Adrenal gland (tissue), 12 donors: ENCODE data around the gene TNKS1BP1. TPM values are rescaled to one million over a fixed set of nuclear protein-coding genes. Genes with fewer than 3 reads are reported as not detected.

Source experiments
- DNase-seq, 7 donors: peaks; one replicate each; pipeline ENCODE4 v3.0.0-alpha.2; 2019 to 2020
- H3K27ac ChIP-seq, 5 donors: fragments of 200-600 bp; sonication (generic) in 4 of 5; 1 replicate in 3 of 5; 2 replicates in 2 of 5; pipeline versions ENCODE4 v1.5.1 to v1.8.0; 2016 to 2020; ENCODE audit warnings: mild to moderate bottlenecking in 1 of 5
- H3K27me3 ChIP-seq: fragments of 200-600 bp; 2 replicates; pipeline ENCODE4 v1.8.0; 2021
- H3K36me3 ChIP-seq, 2 donors: fragments of 200-600 bp; replicated peaks in 1 of 2; 1 replicate in 1 of 2; 2 replicates in 1 of 2; pipeline versions ENCODE4 v1.5.1 to v1.8.0; 2018 to 2022
- H3K4me1 ChIP-seq, 2 donors: fragments of 200-600 bp; replicated peaks in 1 of 2; 1 replicate in 1 of 2; 2 replicates in 1 of 2; pipeline versions ENCODE4 v1.5.1 to v1.8.0; 2018 to 2021
- H3K4me3 ChIP-seq, 4 donors: fragments of 200-600 bp; sonication (generic) in 3 of 4; one replicate each; pipeline ENCODE4 v1.5.1; 2016 to 2018
- H3K9me3 ChIP-seq, 3 donors: fragments of 200-600 bp; sonication (generic) in 1 of 3; replicated peaks in 1 of 3; 1 replicate in 2 of 3; 2 replicates in 1 of 3; pipeline versions ENCODE4 v1.5.1 to v1.8.0; 2016 to 2021
- CTCF ChIP-seq, 6 experiments: fragments of 450-650 bp in 4 of 6; fragments of 200-600 bp in 2 of 6; sonication (generic) in 1 of 6; IDR thresholded peaks; 1 replicate in 5 of 6; 2 replicates in 1 of 6; pipeline versions ENCODE4 v1.5.1 to v1.8.0; 2016 to 2021; ENCODE audit warnings: antibody characterized with exemption in 6 of 6, mild to moderate bottlenecking in 2 of 6, moderate library complexity in 1 of 6
- POLR2A ChIP-seq, 2 donors: fragments of 450-650 bp; IDR thresholded peaks; one replicate each; pipeline ENCODE4 v1.6.1; 2017; ENCODE audit warnings: antibody characterized with exemption in 2 of 2, mild to moderate bottlenecking in 2 of 2, moderate library complexity in 1 of 2
- WGBS, 4 donors: extraction: QIAGEN DNeasy Blood & Tissue Kit in 2 of 4; methylation state at CpG; one replicate each; pipeline versions ENCODE4 v1.1.5 to v1.1.7; 2013 to 2017; 5-methylcytosine and 5-hydroxymethylcytosine counted together
- intact Hi-C, 2 donors: fragments of 100-400 bp; cut with DNase I; formaldehyde crosslinking; loops; one replicate each; pipeline versions ENCODE4 v1.14.1 to v1.15.0; 2022 to 2023
- polyA plus RNA-seq, 3 donors: library from polyadenylated mRNA; stranded (reverse); fragments of 200-250 nt in 2 of 3; fragments of 350-450 nt in 1 of 3; fragmentation: Illumina TruSeq in 1 of 3; extraction: RNeasy Lipid Tissue Mini Kit (QIAGEN cat#74804) in 1 of 3; gene quantifications; one replicate each; pipeline ENCODE4 v1.2.3, GENCODE V29; 2013 to 2014
- total RNA-seq, 9 donors: library from RNA; depleted of rRNA in 4 of 9; stranded (reverse); fragments of >200 nt in 4 of 9; fragments of 120-200 nt in 1 of 9; fragmentation: NEBNext Ultra II Directional in 1 of 9; extraction: Animal tissue kit (Norgen Biotek cat#: 25700) in 1 of 9; gene quantifications; one replicate each; pipeline versions ENCODE4 v1.1.0 to v1.2.4, GENCODE V29; 2013 to 2023
- donor health status: healthy with polysubstance abuse.
- donor health status: Bipolar disorder and iron deficiency.
- donor health status: DM: yes; HTN: yes; CAD: no.
- donor health status: DM: no; HTN: no; CAD: no.
- donor health status: DM: no; HTN: no; CAD: no.
- donor health status: DM: yes; HTN: yes; CAD: no.

The TNKS1BP1 gene
- total and polyA plus RNA-seq, 12 donors: 24.5 to 338 (median 140) TPM

GRCh38 chr11:57255618-57256017 lies 69.1 kb downstream of the TNKS1BP1 start:
- Histone ChIP-seq H3K4me1 (no peaks in the 10 kb centered on the region), H3K4me3 (no peak overlapping the region), H3K9me3 (peaks cover 0 to 4% (median 0%) of the 10 kb centered on the region in 3 donors), H3K27me3 (no peaks in the 10 kb centered on the region), H3K36me3 (no peaks in the 10 kb centered on the region), H3K27ac (no peak overlapping the region)
- 26 to 53% (median 37%) methylated on average over 1 of the region's 1 CpG for WGBS, 4 donors
- DNase-seq: no peak
- TF ChIP-seq CTCF (IDR thresholded peaks at IDR 0.05) (no peak), POLR2A (IDR thresholded peaks at IDR 0.05) (no peak)
- intact Hi-C loops: no loop called here

GRCh38 chr11:57254631-57255030 lies 70.1 kb downstream of the TNKS1BP1 start:
- Histone ChIP-seq H3K36me3 (no peaks in the 10 kb centered on the region), H3K27me3 (no peaks in the 10 kb centered on the region), H3K4me1 (no peaks in the 10 kb centered on the region), H3K4me3 (no peak overlapping the region), H3K27ac (no peak overlapping the region), H3K9me3 (peaks cover 0 to 4% (median 0%) of the 10 kb centered on the region in 3 donors)
- intact Hi-C loops: loop anchor here in 1 of 2 donors (5.0 kb wide), 1 partner anchor 137 kb away; no protein-coding TSS in a partner anchor
- TF ChIP-seq POLR2A (IDR thresholded peaks at IDR 0.05) (no peak), CTCF (IDR thresholded peaks at IDR 0.05) (no peak)
- no peak for DNase-seq

GRCh38 chr11:57251491-57252104 lies 73.2 kb downstream of the TNKS1BP1 start:
- no peak overlapping the region for H3K4me3 ChIP-seq
- no peaks in the 10 kb centered on the region for H3K36me3 ChIP-seq
- intact Hi-C loops: loop anchor here in 1 of 2 donors (2.0 to 5.0 kb wide), 2 partner anchors 134 to 409 kb away; no protein-coding TSS in a partner anchor
- WGBS, 4 donors: 27 to 36% (median 31%) methylated on average over 5 of the region's 5 CpGs
- H3K27me3 ChIP-seq: no peaks in the 10 kb centered on the region
- DNase-seq: peak in 4 of 7 donors; percentile 39 to 49 (median 45)
- TF ChIP-seq POLR2A (IDR thresholded peaks at IDR 0.05): no peak
- no peak for TF ChIP-seq CTCF (IDR thresholded peaks at IDR 0.05)
- H3K9me3 ChIP-seq: no peaks in the 10 kb centered on the region
- no peak overlapping the region for H3K27ac ChIP-seq
- peaks cover 0 to 6% of the 10 kb centered on the region in 2 donors for H3K4me1 ChIP-seq

GRCh38 chr11:57251037-57251436 lies 73.7 kb downstream of the TNKS1BP1 start:
- Histone ChIP-seq H3K27ac (no peak overlapping the region), H3K9me3 (no peaks in the 10 kb centered on the region), H3K4me3 (no peak overlapping the region), H3K36me3 (no peaks in the 10 kb centered on the region), H3K27me3 (no peaks in the 10 kb centered on the region), H3K4me1 (peaks cover 0 to 6% of the 10 kb centered on the region in 2 donors)
- WGBS, 4 donors: 79 to 87% (median 86%) methylated on average over 2 of the region's 2 CpGs
- no peak for DNase-seq
- TF ChIP-seq CTCF (IDR thresholded peaks at IDR 0.05) (no peak), POLR2A (IDR thresholded peaks at IDR 0.05) (no peak)
- intact Hi-C loops: loop anchor here in 1 of 2 donors (2.0 to 5.0 kb wide), 2 partner anchors 134 to 408 kb away; no protein-coding TSS in a partner anchor

Other genes starting within 250 kb of the TNKS1BP1 start
- gene LRRC55, start 143.0 kb downstream of the TNKS1BP1 start, total RNA-seq: 1 to 10 TPM in 1 of 9 donors, under 1 TPM in 7, not detected in 1; 0.25 to 1.1 (median 0.57) TPM
- under 1 TPM; 0.08 to 0.59 (median 0.17) TPM for gene LRRC55, start 143.0 kb downstream of the TNKS1BP1 start, polyA plus RNA-seq
- 10 to 100 TPM in 3 of 9 donors, 1 to 10 TPM in 6; 3.4 to 30.1 (median 6.9) TPM for gene APLNR, start 87.7 kb downstream of the TNKS1BP1 start, total RNA-seq
- 1 to 10 TPM; 1.1 to 2.5 (median 2.1) TPM for gene APLNR, start 87.7 kb downstream of the TNKS1BP1 start, polyA plus RNA-seq
- 10 to 100 TPM; 37.4 to 68.3 (median 59.0) TPM for gene SSRP1, start 10.9 kb upstream of the TNKS1BP1 start, total RNA-seq
- 100 to 1,000 TPM in 1 of 3 donors, 10 to 100 TPM in 2; 25.3 to 106 (median 31.0) TPM for gene SSRP1, start 10.9 kb upstream of the TNKS1BP1 start, polyA plus RNA-seq
- gene P2RX3, start 13.4 kb upstream of the TNKS1BP1 start, total RNA-seq: 1 to 10 TPM in 4 of 9 donors, under 1 TPM in 4, not detected in 1; 0.11 to 2.5 (median 0.97) TPM
- gene P2RX3, start 13.4 kb upstream of the TNKS1BP1 start, polyA plus RNA-seq: under 1 TPM in 2 of 3 donors, not detected in 1; 0.13 to 0.66 TPM
- not detected for gene PRG3, start 56.2 kb upstream of the TNKS1BP1 start, total RNA-seq
- gene PRG3, start 56.2 kb upstream of the TNKS1BP1 start, polyA plus RNA-seq: not detected
- gene PRG2, start 65.7 kb upstream of the TNKS1BP1 start, total RNA-seq: under 1 TPM in 2 of 9 donors, not detected in 7; 0.27 to 0.28 TPM
- gene PRG2, start 65.7 kb upstream of the TNKS1BP1 start, polyA plus RNA-seq: under 1 TPM in 2 of 3 donors, not detected in 1; 0.24 to 0.97 TPM
- 10 to 100 TPM; 14.0 to 72.7 (median 31.4) TPM for gene SLC43A3, start 102.2 kb upstream of the TNKS1BP1 start, total RNA-seq
- 10 to 100 TPM; 20.7 to 36.1 (median 23.2) TPM for gene SLC43A3, start 102.2 kb upstream of the TNKS1BP1 start, polyA plus RNA-seq
- gene RTN4RL2, start 135.6 kb upstream of the TNKS1BP1 start, total RNA-seq: 1 to 10 TPM in 3 of 9 donors, under 1 TPM in 4, not detected in 2; 0.24 to 2.1 (median 0.71) TPM
- gene RTN4RL2, start 135.6 kb upstream of the TNKS1BP1 start, polyA plus RNA-seq: 1 to 10 TPM in 1 of 3 donors, under 1 TPM in 1, not detected in 1; 0.56 to 1.0 TPM
- gene SLC43A1, start 190.8 kb upstream of the TNKS1BP1 start, total RNA-seq: 10 to 100 TPM in 7 of 9 donors, 1 to 10 TPM in 2; 4.2 to 32.3 (median 25.1) TPM
- 10 to 100 TPM in 2 of 3 donors, 1 to 10 TPM in 1; 3.8 to 24.8 (median 14.8) TPM for gene SLC43A1, start 190.8 kb upstream of the TNKS1BP1 start, polyA plus RNA-seq
- 10 to 100 TPM; 35.6 to 89.0 (median 54.0) TPM for gene TIMM10, start 205.8 kb upstream of the TNKS1BP1 start, total RNA-seq
- gene TIMM10, start 205.8 kb upstream of the TNKS1BP1 start, polyA plus RNA-seq: 10 to 100 TPM; 23.9 to 72.5 (median 48.8) TPM
- gene SMTNL1, start 212.6 kb upstream of the TNKS1BP1 start, total RNA-seq: under 1 TPM in 1 of 9 donors, not detected in 8; 0.30 TPM
- not detected for gene SMTNL1, start 212.6 kb upstream of the TNKS1BP1 start, polyA plus RNA-seq
- 100 to 1,000 TPM in 2 of 9 donors, 10 to 100 TPM in 7; 34.4 to 108 (median 82.8) TPM for gene UBE2L6, start 242.7 kb upstream of the TNKS1BP1 start, total RNA-seq
- gene UBE2L6, start 242.7 kb upstream of the TNKS1BP1 start, polyA plus RNA-seq: 10 to 100 TPM; 38.0 to 89.4 (median 38.2) TPM